K562 (cell line): ENCODE measurements around the gene IFT25. TPM values are rescaled to one million over a fixed set of nuclear protein-coding genes. Genes with fewer than 3 reads are reported as not detected.

ENCODE experiments used
- C11orf30 ChIP-seq: fragments of 450-650 bp; IDR thresholded peaks from 2 replicates; pipeline ENCODE4 v1.6.1; 2016; ENCODE audit warnings: low read depth, mild to moderate bottlenecking
- CHD7 ChIP-seq: fragments of 200-600 bp; sonication (generic); IDR thresholded peaks from one replicate; pipeline ENCODE4 v1.6.1; 2012; ENCODE audit warnings: mild to moderate bottlenecking, low read depth, low read length, inconsistent platforms
- CREM ChIP-seq: IDR thresholded peaks from 2 replicates; pipeline ENCODE4 v1.6.1; 2014; ENCODE audit warnings: antibody characterized with exemption, low read depth
- EGR1 ChIP-seq: fragments of 450-650 bp; conservative IDR thresholded peaks from 2 replicates; pipeline ENCODE4 v1.6.1; 2017; ENCODE audit warnings: mild to moderate bottlenecking
- EP300 ChIP-seq: IDR thresholded peaks from 2 replicates; pipeline ENCODE4 v1.6.1; 2012; ENCODE audit warnings: low read length, improper control_type of control experiment
- FOXK2 ChIP-seq, 2 experiments: fragments of 450-650 bp; IDR thresholded peaks in 1 of 2; conservative IDR thresholded peaks in 1 of 2; 2 replicates each; pipeline ENCODE4 v1.6.1; 2016; ENCODE audit warnings: low read depth in 2 of 2, mild to moderate bottlenecking in 1 of 2
- FOXP4 ChIP-seq: sonication (generic); formaldehyde crosslinking; IDR thresholded peaks from 2 replicates; pipeline ENCODE4 v1.8.0; 2022; ENCODE audit warnings: mild to moderate bottlenecking, missing genetic modification reagents, borderline replicate concordance
- POU5F1 ChIP-seq: fragments of 150-350 bp; IDR thresholded peaks from 2 replicates; pipeline ENCODE4 v1.6.1; 2014; ENCODE audit warnings: borderline replicate concordance, low read length, low read depth, mild to moderate bottlenecking; ENCODE audit not compliant: partially characterized antibody
- RBM25 ChIP-seq: fragments of 200-400 bp; formaldehyde crosslinking; IDR thresholded peaks from 2 replicates; pipeline ENCODE4 v1.6.1; 2018; ENCODE audit warnings: low read length, low read depth, moderate library complexity; ENCODE audit not compliant: severe bottlenecking
- SIN3A ChIP-seq, 2 experiments: fragments of 150-350 bp in 1 of 2; IDR thresholded peaks; 2 replicates each; pipeline ENCODE4 v1.6.1; 2011 to 2016; ENCODE audit warnings: borderline replicate concordance in 2 of 2, low read depth in 2 of 2, low read length in 2 of 2, mild to moderate bottlenecking in 2 of 2, moderate library complexity in 2 of 2; ENCODE audit not compliant: control insufficient read depth in 1 of 2
- ZNF696 ChIP-seq: fragments of 250-450 bp; sonication (Bioruptor Pico); conservative IDR thresholded peaks from 2 replicates; pipeline ENCODE4 v1.4.0; 2020; ENCODE audit warnings: mild to moderate bottlenecking, moderate library complexity
- ZNF76 ChIP-seq: fragments of 250-450 bp; sonication (Bioruptor Pico); IDR thresholded peaks from 2 replicates; pipeline ENCODE4 v1.4.0; 2020; ENCODE audit warnings: mild to moderate bottlenecking, moderate library complexity, borderline replicate concordance
- polyA plus RNA-seq, 8 experiments: library from polyadenylated mRNA; depleted of rRNA in 4 of 8; stranded (reverse) in 5 of 8; unstranded in 3 of 8; fragments of >200 nt; fragmentation: Nextera tagmentation in 2 of 8; fragmentation: Illumina TruSeq in 1 of 8; extraction: Ambion mirVana in 2 of 8; extraction: Trizol in 1 of 8; gene quantifications; 2 replicates each; pipeline versions ENCODE4 v1.2.1 to v1.2.3, GENCODE V29; 2011 to 2014; ENCODE audit warnings: inconsistent platforms in 1 of 8, missing spikeins in 1 of 8
- total RNA-seq, 7 experiments: library from RNA; depleted of rRNA in 6 of 7; stranded (reverse); fragments of >200 nt in 6 of 7; fragmentation: Illumina TruSeq in 2 of 7; extraction: Trizol in 2 of 7; gene quantifications; 2 replicates each; pipeline versions ENCODE4 v1.2.1 to v1.2.3, GENCODE V29; 2011 to 2021; ENCODE audit warnings: low replicate concordance in 1 of 7

IFT25 gene
- total and polyA plus RNA-seq, 9 of the 15 experiments (the other 6 are each of a cell fraction or from before 2014, with no cell fraction given), result 93.6 to 209 (median 167) TPM

- TF ChIP-seq CHD7, result no peak
- peak in 1 of 2 experiments; percentile 11; a peak in 1 of 4 replicates for TF ChIP-seq FOXK2 (conservative IDR thresholded peaks at IDR 0.05 in 1 of 2, IDR thresholded peaks at IDR 0.05 in 1 of 2; ENCODE audit: low read depth in 2 of 2)
- TF ChIP-seq POU5F1, result no peak
- no peak for TF ChIP-seq ZNF76
- no peak for TF ChIP-seq EP300
- TF ChIP-seq FOXP4 (CRISPR knock-in tag), result no peak
- TF ChIP-seq C11orf30, result no peak
- TF ChIP-seq SIN3A (IDR thresholded peaks at IDR 0.05; ENCODE audit: borderline replicate concordance in 2 of 2, control insufficient read depth in 1 of 2, low read depth in 2 of 2, low read length in 2 of 2), result 0 out of 4 replicates have a peak, but pooled peaks of 1 of the 2 experiments have one; percentile 33
- no peak for TF ChIP-seq RBM25
- TF ChIP-seq CREM, result 0 out of 2 replicates have a peak, but pooled peaks have one; percentile 4
- TF ChIP-seq ZNF696 (CRISPR knock-in tag), result no peak
- peak; percentile 84 for TF ChIP-seq EGR1
Observed at GRCh38 chr1:53944469-53945182, 873 bp downstream of the IFT25 start (continued).
